Measurements from ENCODE around the gene TLE4.
"Not testable (repeated sequence)": the region's sequence is repeated elsewhere in the genome, so short reads cannot be mapped to it uniquely, and the experiment has no call there.

TLE4 gene

GRCh38 chr9:79741381-79741780 is 169.6 kb downstream of the TLE4 start:
- DNase-seq (ENCODE audit: low read depth) = no peak

- no peak for DNase-seq (ENCODE audit: low read depth)
These were observed 170.5 kb downstream of the TLE4 start for GRCh38 chr9:79742110-79742721.

GRCh38 chr9:79744521-79744920 is 172.8 kb downstream of the TLE4 start:
- DNase-seq (ENCODE audit: low read depth) = no peak

GRCh38 chr9:79745752-79746336 is 174.1 kb downstream of the TLE4 start:
- no peak for DNase-seq (ENCODE audit: low read depth)

- not testable (repeated sequence) for DNase-seq (ENCODE audit: low read depth)
These were observed 180.2 kb downstream of the TLE4 start for GRCh38 chr9:79751895-79752466.

- no peak for DNase-seq (ENCODE audit: low read depth)
These were observed 184.6 kb downstream of the TLE4 start for GRCh38 chr9:79756414-79756813.

GRCh38 chr9:79757074-79757473 is 185.3 kb downstream of the TLE4 start:
- DNase-seq (ENCODE audit: low read depth) = no peak

- no peak for DNase-seq (ENCODE audit: low read depth)
These were observed 186.3 kb downstream of the TLE4 start for GRCh38 chr9:79757881-79758669.

GRCh38 chr9:79759460-79759859 is 187.7 kb downstream of the TLE4 start:
- DNase-seq (ENCODE audit: low read depth) = no peak

GRCh38 chr9:79762070-79762469 is 190.3 kb downstream of the TLE4 start:
- no peak for DNase-seq (ENCODE audit: low read depth)

GRCh38 chr9:79763671-79764285 is 192.0 kb downstream of the TLE4 start:
- no peak for DNase-seq (ENCODE audit: low read depth)

GRCh38 chr9:79764374-79764773 is 192.6 kb downstream of the TLE4 start:
- DNase-seq (ENCODE audit: low read depth) = no peak

GRCh38 chr9:79765466-79765865 is 193.7 kb downstream of the TLE4 start:
- no peak for DNase-seq (ENCODE audit: low read depth)

- DNase-seq (ENCODE audit: low read depth) = no peak
These were observed 194.3 kb downstream of the TLE4 start for GRCh38 chr9:79766091-79766490.

- no peak for DNase-seq (ENCODE audit: low read depth)
These were observed 196.4 kb downstream of the TLE4 start for GRCh38 chr9:79768194-79768593.

- DNase-seq (ENCODE audit: low read depth) = no peak
These were observed 197.9 kb downstream of the TLE4 start for GRCh38 chr9:79769476-79770275.

- DNase-seq (ENCODE audit: low read depth) = no peak
These were observed 202.6 kb downstream of the TLE4 start for GRCh38 chr9:79774356-79774755.

Measured in activated gamma-delta T cell treated with anti-CD3 and anti-CD28 coated beads, Interleukin-2, amount 50 U/mL, for 16 hours (primary cell).